Naive thymus-derived CD4-positive, alpha-beta T cell (primary cell): ENCODE results near the gene NCBP2. TPM values are rescaled to one million over a fixed set of nuclear protein-coding genes. Genes with fewer than 3 reads are reported as not detected.
"Not testable (repeated sequence)": the region's sequence is repeated elsewhere in the genome, so short reads cannot be mapped to it uniquely, and the experiment has no call there.

Source experiments
- ATAC-seq: fragments of 150-1000 bp; cut with Tn5 transposase; 2 replicates; pipeline ENCODE4 v1.10.0; 2021; ENCODE audit warnings: mild to moderate bottlenecking, moderate library complexity
- CTCF ChIA-PET: fragments of 350-600 bp; sonication (Branson Sonifier 250); formaldehyde crosslinking; loops from one replicate; lab custom pipeline; 2021; ENCODE audit warnings: antibody characterized with exemption; lab: Charles Lee
- POLR2A ChIA-PET: fragments of 350-600 bp; sonication (Branson Sonifier 250); formaldehyde crosslinking; loops from one replicate; lab custom pipeline; 2021; ENCODE audit warnings: antibody characterized with exemption, inconsistent platforms; lab: Charles Lee
- DNase-seq, 9 donors: peaks; one replicate each; pipeline versions ENCODE4 v3.0.0 to v3.0.0-alpha.2; 2020 to 2022; ENCODE audit warnings: mixed read lengths in 1 of 9
- H3K27ac ChIP-seq: one replicate; pipeline ENCODE4 v1.7.0; 2013; ENCODE audit warnings: mild to moderate bottlenecking, low read depth, low read length, moderate library complexity
- H3K27me3 ChIP-seq, 2 donors: one replicate each; pipeline ENCODE4 v1.7.0; 2013; ENCODE audit warnings: low read length in 2 of 2, mild to moderate bottlenecking in 2 of 2, moderate library complexity in 2 of 2; ENCODE audit not compliant: control insufficient read depth in 2 of 2, insufficient read depth in 2 of 2
- H3K36me3 ChIP-seq, 3 experiments: 1 replicate in 2 of 3; 2 replicates in 1 of 3; pipeline ENCODE4 v1.7.0; 2013; ENCODE audit warnings: low read length in 3 of 3, mild to moderate bottlenecking in 3 of 3, moderate library complexity in 1 of 3; ENCODE audit not compliant: insufficient read depth in 3 of 3, control insufficient read depth in 2 of 3
- H3K4me1 ChIP-seq, 2 donors: one replicate each; pipeline ENCODE4 v1.7.0; 2013; ENCODE audit warnings: low read length in 2 of 2, mild to moderate bottlenecking in 2 of 2, moderate library complexity in 1 of 2; ENCODE audit not compliant: control insufficient read depth in 2 of 2, insufficient read depth in 2 of 2
- H3K4me3 ChIP-seq: 2 replicates; pipeline ENCODE4 v1.7.0; 2013; ENCODE audit warnings: mild to moderate bottlenecking, low read length
- H3K9me3 ChIP-seq, 3 experiments: 1 replicate in 2 of 3; 2 replicates in 1 of 3; pipeline ENCODE4 v1.7.0; 2013; ENCODE audit warnings: low read length in 3 of 3; ENCODE audit not compliant: control insufficient read depth in 2 of 3
- H3K27ac Mint-ChIP-seq, 9 donors: one replicate each; pipeline ENCODE4 v1.8.0; 2020 to 2022; ENCODE audit warnings: mixed read lengths in 9 of 9, mild to moderate bottlenecking in 8 of 9, moderate library complexity in 5 of 9, inconsistent platforms in 2 of 9
- H3K27me3 Mint-ChIP-seq, 5 donors: one replicate each; pipeline ENCODE4 v1.8.0; 2021 to 2022; ENCODE audit warnings: mixed read lengths in 5 of 5, mild to moderate bottlenecking in 1 of 5
- H3K36me3 Mint-ChIP-seq, 5 donors: one replicate each; pipeline ENCODE4 v1.8.0; 2020 to 2022; ENCODE audit warnings: mixed read lengths in 5 of 5, mild to moderate bottlenecking in 3 of 5, inconsistent platforms in 1 of 5
- H3K4me1 Mint-ChIP-seq, 7 donors: one replicate each; pipeline ENCODE4 v1.8.0; 2020 to 2022; ENCODE audit warnings: mixed read lengths in 7 of 7, mild to moderate bottlenecking in 3 of 7, inconsistent platforms in 1 of 7
- H3K4me3 Mint-ChIP-seq, 10 donors: one replicate each; pipeline ENCODE4 v1.8.0; 2020 to 2022; ENCODE audit warnings: mild to moderate bottlenecking in 10 of 10, mixed read lengths in 10 of 10, moderate library complexity in 6 of 10, inconsistent platforms in 2 of 10
- H3K9me3 Mint-ChIP-seq, 11 donors: one replicate each; pipeline ENCODE4 v1.8.0; 2020 to 2022; ENCODE audit warnings: mixed read lengths in 11 of 11, mild to moderate bottlenecking in 4 of 11, inconsistent platforms in 1 of 11, moderate library complexity in 1 of 11
- intact Hi-C, 2 donors: fragments of 100-400 bp; cut with micrococcal nuclease; formaldehyde crosslinking; loops; one replicate each; pipeline ENCODE4 v1.15.1; 2023
- polyA plus RNA-seq, 2 donors: library from polyadenylated mRNA; unstranded; fragments of 300-500 nt; fragmentation: Illumina TruSeq; gene quantifications; one replicate each; pipeline ENCODE4 v1.2.3, GENCODE V29; 2021
- total RNA-seq, 6 experiments: library from RNA in 5 of 6; stranded (reverse) in 5 of 6; gene quantifications; 1 replicate in 5 of 6; 2 replicates in 1 of 6; pipeline ENCODE4 v1.2.3 and lab custom pipeline; 2021 to 2026

NCBP2 gene
- total and polyA plus RNA-seq, 7 experiments from 2014 or later = 42.9 to 96.9 (median 68.8) TPM

DNA sequence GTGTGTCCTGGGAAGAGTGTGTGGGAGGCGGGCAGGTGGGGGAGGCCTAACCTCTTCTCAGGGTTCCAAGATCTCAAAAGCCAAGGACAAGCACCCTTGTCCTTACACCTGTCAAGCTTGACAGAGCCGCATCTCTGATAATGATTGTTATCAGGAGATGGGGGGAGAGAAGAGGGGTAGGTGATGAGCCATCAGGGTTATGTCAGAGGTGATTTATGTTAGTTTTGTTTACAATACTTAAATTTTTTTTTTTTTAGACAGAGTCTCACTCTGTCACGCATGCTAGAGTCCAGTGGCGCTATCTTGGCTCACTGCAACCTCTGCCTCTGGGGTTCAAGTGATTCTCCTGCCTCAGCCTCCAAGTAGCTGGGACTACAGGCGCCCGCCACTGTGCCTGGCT, 7.4 kb upstream of the NCBP2 start:
- ChIA-PET CTCF (interaction anchor here (0.8 kb wide), 1 partner anchor 463 kb away, joined by 4 read pairs; no protein-coding TSS in a partner anchor), POLR2A (interaction anchor here (2.9 kb wide), 1 partner anchor 8 kb away, joined by 12 read pairs; the partner anchor contains the start of gene NCBP2)
- H3K27ac ChIP-seq = no peak overlapping the region
- no peaks in the 10 kb centered on the region for H3K9me3 ChIP-seq
- intact Hi-C loops = no loop called here
- H3K36me3 ChIP-seq = no peaks in the 10 kb centered on the region
- Mint-ChIP-seq H3K9me3 (no peaks in the 10 kb centered on the region), H3K4me1 (peaks cover 2 to 8% (median 3%) of the 10 kb centered on the region in 7 donors), H3K27ac (no peak overlapping the region), H3K27me3 (peaks cover 0 to 10% (median 0%) of the 10 kb centered on the region in 5 donors), H3K4me3 (no peak overlapping the region), H3K36me3 (peaks cover 0 to 6% (median 0%) of the 10 kb centered on the region in 5 donors)
- ATAC-seq = no peak
- H3K27me3 ChIP-seq = no peaks in the 10 kb centered on the region
- no peak overlapping the region for H3K4me3 ChIP-seq
- DNase-seq = no peak
- H3K4me1 ChIP-seq = no peaks in the 10 kb centered on the region

DNA sequence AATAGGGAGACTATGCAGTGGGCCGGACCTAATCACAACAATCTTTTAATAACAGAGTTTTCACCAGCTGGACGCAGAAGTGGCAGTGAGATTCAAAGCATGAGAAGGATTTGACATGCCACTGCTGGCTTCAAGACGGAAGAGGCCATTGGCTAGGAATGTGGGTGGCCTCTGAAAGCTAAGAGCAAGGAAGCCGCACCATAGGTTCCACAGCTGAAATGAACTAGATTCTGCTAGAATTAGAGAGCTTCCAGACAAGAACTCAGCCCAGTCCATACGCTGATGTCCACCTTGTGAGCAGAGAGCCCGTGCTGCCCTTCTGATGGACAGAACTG, 6.9 kb upstream of the NCBP2 start:
- H3K9me3 ChIP-seq = no peaks in the 10 kb centered on the region
- DNase-seq (no peak), ATAC-seq (no peak)
- no peaks in the 10 kb centered on the region for H3K27me3 ChIP-seq
- ChIA-PET CTCF (no interaction called here), POLR2A (no interaction called here)
- H3K36me3 ChIP-seq = no peaks in the 10 kb centered on the region
- H3K36me3 Mint-ChIP-seq = peaks cover 0 to 8% (median 0%) of the 10 kb centered on the region in 5 donors
- H3K9me3 Mint-ChIP-seq = no peaks in the 10 kb centered on the region
- peaks cover 7 to 11% (median 8%) of the 10 kb centered on the region in 7 donors for H3K4me1 Mint-ChIP-seq
- no peak overlapping the region for H3K27ac ChIP-seq
- H3K4me1 ChIP-seq = no peaks in the 10 kb centered on the region
- intact Hi-C loops = no loop called here
- H3K4me3 ChIP-seq = no peak overlapping the region
- H3K27me3 Mint-ChIP-seq = peaks cover 0 to 5% (median 0%) of the 10 kb centered on the region in 5 donors
- H3K27ac Mint-ChIP-seq = no peak overlapping the region
- no peak overlapping the region for H3K4me3 Mint-ChIP-seq

DNA sequence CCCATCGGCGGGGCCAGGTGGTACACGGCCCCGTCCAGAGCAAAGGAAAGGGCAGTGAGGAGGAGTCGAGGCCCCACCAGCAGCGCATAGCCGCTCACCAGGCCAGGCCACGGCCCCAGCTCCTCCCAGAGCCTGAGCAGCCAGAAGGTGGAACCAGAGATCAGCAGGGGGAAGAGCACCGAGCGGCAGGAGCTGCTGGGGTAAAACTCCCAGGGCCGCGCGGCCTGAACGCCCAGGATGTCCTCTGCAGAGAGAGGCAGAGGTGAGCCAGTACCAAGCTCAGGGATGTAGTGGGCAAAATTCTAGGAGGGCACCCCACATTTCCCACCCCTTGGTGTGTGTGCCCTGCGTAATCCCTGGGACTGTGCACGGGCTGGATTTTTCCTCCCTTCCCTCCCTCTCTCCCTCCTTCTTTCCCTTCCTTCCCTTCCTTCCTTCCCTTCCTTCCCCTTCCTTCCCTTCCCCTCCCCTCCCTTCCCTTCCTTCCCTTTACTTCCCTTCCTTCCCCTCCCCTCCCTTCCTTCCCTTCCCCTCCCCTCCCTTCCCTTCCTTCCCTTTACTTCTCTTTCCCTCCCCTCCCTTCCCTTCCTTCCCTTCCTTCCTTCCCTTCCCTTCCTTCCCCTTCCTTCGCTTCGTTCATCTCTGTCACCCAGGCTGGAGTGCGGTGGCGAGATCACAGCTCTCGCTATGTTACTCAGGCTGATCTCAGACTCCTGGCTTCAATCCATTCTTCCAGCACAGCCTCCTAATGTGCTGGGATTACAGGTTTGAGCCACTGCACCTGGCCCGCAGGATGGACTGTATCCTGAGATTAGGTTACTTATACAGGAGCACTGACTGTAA, 6.3 kb upstream of the NCBP2 start:
- Histone ChIP-seq H3K4me3 (no peak overlapping the region), H3K9me3 (no peaks in the 10 kb centered on the region), H3K27me3 (no peaks in the 10 kb centered on the region), H3K36me3 (no peaks in the 10 kb centered on the region), H3K4me1 (peaks cover 1 to 4% of the 10 kb centered on the region in 2 donors), H3K27ac (no peak overlapping the region)
- Mint-ChIP-seq H3K36me3 (peaks cover 0 to 8% (median 0%) of the 10 kb centered on the region in 5 donors), H3K9me3 (no peaks in the 10 kb centered on the region), H3K27me3 (peaks cover 0 to 5% (median 0%) of the 10 kb centered on the region in 5 donors), H3K4me3 (no peak overlapping the region), H3K27ac (no peak overlapping the region), H3K4me1 (peaks cover 10 to 14% (median 13%) of the 10 kb centered on the region in 7 donors)
- no peak for ATAC-seq
- POLR2A ChIA-PET = no interaction called here
- intact Hi-C loops = no loop called here
- DNase-seq = no peak
- CTCF ChIA-PET = no interaction called here

DNA sequence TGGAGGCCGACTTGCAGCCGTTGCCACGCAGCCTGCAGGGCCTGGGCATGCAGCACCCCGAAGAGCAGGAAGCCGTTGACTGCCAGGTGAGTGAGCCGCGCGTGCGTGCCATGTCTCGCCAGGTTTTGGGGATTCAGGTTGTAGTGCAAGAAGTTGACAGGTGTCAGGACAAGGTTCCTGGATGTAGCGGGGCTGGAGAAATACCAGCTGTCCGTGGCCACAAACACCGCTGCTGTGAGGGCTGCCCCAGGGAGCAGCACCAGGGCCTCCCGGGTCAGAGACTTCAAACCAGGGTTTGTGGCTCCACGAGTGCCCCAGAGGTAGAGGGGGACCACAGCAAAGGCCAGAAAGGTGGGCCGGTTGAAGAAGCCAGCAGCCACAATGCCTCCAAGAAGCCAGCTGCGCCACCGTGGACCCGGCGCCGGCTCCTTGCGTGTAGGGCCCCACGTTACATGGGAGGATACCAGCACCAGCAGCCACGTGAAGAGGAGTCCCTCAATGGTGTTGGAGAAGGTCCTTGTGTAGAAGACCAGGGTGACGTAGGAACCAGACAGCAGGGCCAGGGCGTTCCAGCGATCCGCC, 5.6 kb upstream of the NCBP2 start:
- no peaks in the 10 kb centered on the region for H3K9me3 Mint-ChIP-seq
- POLR2A ChIA-PET = no interaction called here
- intact Hi-C loops = no loop called here

DNA sequence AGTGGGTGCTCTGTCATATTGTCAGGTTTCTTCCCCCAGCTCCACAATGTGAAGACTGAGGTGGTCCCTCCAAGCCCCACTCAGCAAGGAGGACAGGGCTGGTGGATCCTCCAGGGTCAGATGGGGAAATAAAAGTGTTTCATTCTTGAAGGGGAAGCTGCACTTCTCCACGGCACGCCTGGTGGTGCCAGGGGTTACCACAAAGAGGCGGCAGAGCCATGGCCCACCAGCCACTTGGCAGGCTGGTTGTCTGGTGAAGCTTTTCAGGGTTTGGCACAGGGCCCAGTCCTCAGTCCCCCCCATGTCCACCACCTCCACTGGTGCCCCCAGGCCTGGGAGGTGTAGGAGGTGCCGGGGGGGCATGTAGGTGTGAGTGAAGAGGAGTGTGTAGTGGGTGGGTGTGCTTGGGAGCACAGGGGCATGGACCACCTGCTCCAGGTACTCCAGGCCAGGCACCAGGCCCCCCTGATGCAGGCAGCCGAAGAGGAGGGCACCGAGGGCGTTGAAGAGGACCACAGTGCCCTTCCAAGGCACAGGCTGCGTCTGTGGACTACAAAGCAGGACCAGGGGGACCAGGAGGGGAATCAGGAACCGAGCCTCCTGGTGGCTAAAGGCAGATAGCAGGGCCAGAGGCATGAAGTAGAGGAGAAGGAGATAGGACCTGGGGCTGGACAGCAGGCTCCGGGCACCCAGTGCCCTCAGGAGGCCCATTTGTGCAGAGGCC, 5.0 kb upstream of the NCBP2 start:
- DNase-seq (no peak), ATAC-seq (no peak)
- H3K9me3 Mint-ChIP-seq = peaks cover 0 to 3% (median 0%) of the 10 kb centered on the region in 11 donors
- Histone ChIP-seq H3K36me3 (peaks cover 0 to 6% (median 0%) of the 10 kb centered on the region in 3 experiments), H3K4me1 (peaks cover 9 to 10% of the 10 kb centered on the region in 2 donors), H3K4me3 (no peak overlapping the region), H3K27me3 (no peaks in the 10 kb centered on the region), H3K27ac (no peak overlapping the region), H3K9me3 (no peaks in the 10 kb centered on the region)
- H3K4me1 Mint-ChIP-seq = peaks cover 17 to 25% (median 23%) of the 10 kb centered on the region in 7 donors
- no peak overlapping the region for H3K4me3 Mint-ChIP-seq
- H3K27ac Mint-ChIP-seq = no peak overlapping the region
- CTCF ChIA-PET = no interaction called here
- intact Hi-C loops = no loop called here
- POLR2A ChIA-PET = interaction anchor here (1.1 kb wide), 1 partner anchor 79 kb away, joined by 3 read pairs; the partner anchor contains the start of gene SENP5
- H3K27me3 Mint-ChIP-seq = peaks cover 0 to 3% (median 0%) of the 10 kb centered on the region in 5 donors
- peaks cover 0 to 8% (median 3%) of the 10 kb centered on the region in 5 donors for H3K36me3 Mint-ChIP-seq

More for the DNA sequence above, 5.6 kb upstream of the NCBP2 start:
- Histone ChIP-seq H3K36me3 (peaks cover 0 to 2% (median 0%) of the 10 kb centered on the region in 3 experiments), H3K27me3 (no peaks in the 10 kb centered on the region), H3K4me3 (no peak overlapping the region), H3K9me3 (no peaks in the 10 kb centered on the region), H3K4me1 (peaks cover 8 to 10% of the 10 kb centered on the region in 2 donors), H3K27ac (no peak overlapping the region)
- DNase-seq = no peak
- Mint-ChIP-seq H3K4me3 (no peak overlapping the region), H3K36me3 (peaks cover 0 to 8% (median 0%) of the 10 kb centered on the region in 5 donors), H3K4me1 (peaks cover 16 to 21% (median 20%) of the 10 kb centered on the region in 7 donors), H3K27me3 (peaks cover 0 to under 1% (median 0%) of the 10 kb centered on the region in 5 donors), H3K27ac (no peak overlapping the region)
- CTCF ChIA-PET = no interaction called here
- no peak for ATAC-seq

DNA sequence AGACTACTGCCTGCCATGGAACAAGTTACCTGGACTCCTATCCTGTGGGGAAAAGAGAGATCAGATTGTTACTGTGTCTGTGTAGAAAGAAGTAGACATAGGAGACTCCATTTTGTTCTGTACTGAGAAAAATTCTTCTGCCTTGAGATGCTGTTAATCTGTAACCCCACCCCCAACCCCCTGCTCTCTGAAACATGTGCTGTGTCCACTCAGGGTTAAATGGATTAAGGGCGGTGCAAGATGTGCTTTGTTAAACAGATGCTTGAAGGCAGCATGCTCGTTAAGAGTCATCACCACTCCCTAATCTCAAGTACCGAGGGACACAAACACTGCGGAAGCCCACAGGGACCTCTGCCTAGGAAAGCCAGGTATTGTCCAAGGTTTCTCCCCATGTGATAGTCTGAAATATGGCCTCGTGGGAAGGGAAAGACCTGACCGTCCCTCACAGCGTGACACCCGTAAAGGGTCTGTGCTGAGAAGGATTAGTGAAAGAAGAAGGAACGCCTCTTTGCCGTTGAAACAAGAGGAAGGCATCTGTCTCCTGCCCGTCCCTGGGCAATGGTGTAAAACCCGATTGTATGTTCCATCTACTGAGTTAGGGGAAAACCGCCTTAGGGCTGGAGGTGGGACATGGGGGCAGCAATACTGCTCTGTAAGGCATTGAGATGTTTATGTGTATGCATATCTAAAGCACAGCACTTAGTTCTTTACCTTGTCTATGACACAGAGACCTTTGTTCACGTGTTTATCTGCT, 1.9 kb upstream of the NCBP2 start:
- Histone ChIP-seq H3K27ac (peak overlapping the region; percentile 94), H3K36me3 (peaks cover 0 to 16% (median 2%) of the 10 kb centered on the region in 3 experiments), H3K4me1 (peaks cover 16 to 20% of the 10 kb centered on the region in 2 donors)
- DNase-seq, H3K9me3 Mint-ChIP-seq, H3K9me3 ChIP-seq, CTCF ChIA-PET, H3K27me3 ChIP-seq, H3K4me3 ChIP-seq, ATAC-seq, intact Hi-C loops, H3K27me3 Mint-ChIP-seq: not testable (repeated sequence)
- Mint-ChIP-seq H3K4me3 (peak overlapping the region; percentile 63 to 99 (median 94)), H3K4me1 (peaks cover 30 to 51% (median 46%) of the 10 kb centered on the region in 7 donors), H3K36me3 (peaks cover 0 to 13% (median 5%) of the 10 kb centered on the region in 5 donors), H3K27ac (peak overlapping the region; percentile 33 to 100 (median 93))
- POLR2A ChIA-PET = interaction anchor here (0.6 kb wide), 1 partner anchor 225 kb away, joined by 5 read pairs; no protein-coding TSS in a partner anchor
